HuH-7.5 (cell line): ENCODE results near the gene CCER1.
"Not testable (repeated sequence)": the region's sequence is repeated elsewhere in the genome, so short reads cannot be mapped to it uniquely, and the experiment has no call there.

ENCODE experiments used
- DNase-seq: peaks from one replicate; pipeline ENCODE4 v3.0.0; 2011; ENCODE audit warnings: low spot score

The CCER1 gene

GRCh38 chr12:90954921-90955320 lies at the start of gene CCER1:
TSS of gene CCER1 (minus strand) at chr12:90955176. CDS start at chr12:90954742, 434 bp downstream.
- DNase-seq = no peak

GRCh38 chr12:91003737-91004136 lies 48.8 kb upstream of the CCER1 start:
- no peak for DNase-seq

- no peak for DNase-seq
Observed at GRCh38 chr12:91001306-91001705, 46.3 kb upstream of the CCER1 start.

- DNase-seq = no peak
Observed at GRCh38 chr12:90999966-91000365, 45.0 kb upstream of the CCER1 start.

- no peak for DNase-seq
Observed at GRCh38 chr12:90999527-90999926, 44.6 kb upstream of the CCER1 start.

- no peak for DNase-seq
Observed at GRCh38 chr12:90995010-90995409, 40.0 kb upstream of the CCER1 start.

- no peak for DNase-seq
Observed at GRCh38 chr12:90991952-90992465, 37.0 kb upstream of the CCER1 start.

GRCh38 chr12:90990611-90991010 lies 35.6 kb upstream of the CCER1 start:
- no peak for DNase-seq

GRCh38 chr12:90989686-90990111 lies 34.7 kb upstream of the CCER1 start:
- no peak for DNase-seq

GRCh38 chr12:90987520-90987919 lies 32.5 kb upstream of the CCER1 start:
- no peak for DNase-seq

- DNase-seq = no peak
Observed at GRCh38 chr12:90987101-90987500, 32.1 kb upstream of the CCER1 start.

- DNase-seq = not testable (repeated sequence)
Observed at GRCh38 chr12:90985331-90985730, 30.4 kb upstream of the CCER1 start.

- no peak for DNase-seq
Observed at GRCh38 chr12:90984114-90984513, 29.1 kb upstream of the CCER1 start.

- DNase-seq = no peak
Observed at GRCh38 chr12:90982170-90982569, 27.2 kb upstream of the CCER1 start.

- no peak for DNase-seq
Observed at GRCh38 chr12:90979951-90980350, 25.0 kb upstream of the CCER1 start.

- no peak for DNase-seq
Observed at GRCh38 chr12:90979019-90979418, 24.0 kb upstream of the CCER1 start.

GRCh38 chr12:90978117-90978770 lies 23.3 kb upstream of the CCER1 start:
- no peak for DNase-seq

- DNase-seq = no peak
Observed at GRCh38 chr12:90977224-90977623, 22.2 kb upstream of the CCER1 start.

GRCh38 chr12:90974286-90974685 lies 19.3 kb upstream of the CCER1 start:
- DNase-seq = no peak

GRCh38 chr12:90972226-90972625 lies 17.2 kb upstream of the CCER1 start:
- DNase-seq = no peak

- DNase-seq = no peak
Observed at GRCh38 chr12:90970911-90971310, 15.9 kb upstream of the CCER1 start.

- DNase-seq = no peak
Observed at GRCh38 chr12:90970471-90970870, 15.5 kb upstream of the CCER1 start.

- DNase-seq = no peak
Observed at GRCh38 chr12:90969851-90970250, 14.9 kb upstream of the CCER1 start.

- no peak for DNase-seq
Observed at GRCh38 chr12:90969346-90969745, 14.4 kb upstream of the CCER1 start.
